T-helper 1 cell treated with Interleukin-12 subunit alpha and Interleukin-12 subunit beta and Interleukin-4 antibody, amounts not matched to agents 30 μg/mL and 1 μg/mL, for 36 hours (primary cell): ENCODE measurements around the gene TDRD9.
A peak's percentile ranks its signal among the peaks of the same experiment; 100 is the strongest.
"Not testable (repeated sequence)": the region's sequence is repeated elsewhere in the genome, so short reads cannot be mapped to it uniquely, and the experiment has no call there.

Source experiments
- H3K27ac Mint-ChIP-seq: one replicate; pipeline ENCODE4 v1.8.0; 2021; ENCODE audit warnings: mild to moderate bottlenecking, mixed read lengths
- H3K27me3 Mint-ChIP-seq: one replicate; pipeline ENCODE4 v1.8.0; 2021; ENCODE audit warnings: low read depth, mixed read lengths
- H3K36me3 Mint-ChIP-seq: one replicate; pipeline ENCODE4 v1.8.0; 2021; ENCODE audit warnings: low read depth, mixed read lengths
- H3K4me1 Mint-ChIP-seq: one replicate; pipeline ENCODE4 v1.8.0; 2021; ENCODE audit warnings: low read depth, mixed read lengths
- H3K4me3 Mint-ChIP-seq: one replicate; pipeline ENCODE4 v1.8.0; 2021; ENCODE audit warnings: mild to moderate bottlenecking, moderate library complexity, mixed read lengths
- H3K9me3 Mint-ChIP-seq: one replicate; pipeline ENCODE4 v1.8.0; 2021; ENCODE audit warnings: mixed read lengths

The TDRD9 gene

DNA sequence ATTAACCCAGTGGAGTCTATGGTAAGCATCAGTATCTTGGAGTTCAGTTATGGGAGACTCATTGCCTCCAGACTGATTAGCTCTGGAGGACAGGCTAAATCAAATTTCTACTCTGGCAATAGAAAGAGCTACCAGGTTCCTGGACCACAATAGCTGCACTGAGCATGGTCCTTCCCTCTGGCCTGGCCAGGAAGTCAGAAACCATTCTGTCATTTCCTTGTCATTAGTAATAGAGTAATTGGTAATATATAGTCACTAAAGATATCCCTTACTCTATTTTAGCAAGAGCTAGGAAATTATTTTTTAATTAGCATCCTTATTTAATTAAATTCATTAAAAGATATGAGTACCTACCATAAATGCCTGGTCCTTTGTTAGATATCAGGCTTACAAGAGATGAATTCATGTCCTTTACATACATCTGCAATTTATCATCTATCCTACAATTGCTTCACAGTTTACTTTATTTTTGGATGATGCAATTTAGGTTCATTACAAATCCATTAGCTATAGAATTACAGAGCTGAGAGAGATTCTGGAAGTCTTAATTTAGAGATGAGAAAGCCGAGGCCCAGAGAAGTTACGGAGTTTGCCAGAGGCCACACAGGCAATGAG, 23.7 kb upstream of the TDRD9 start:
- Mint-ChIP-seq H3K27me3 (peaks cover 3% of the 10 kb centered on the region), H3K9me3 (no peaks in the 10 kb centered on the region), H3K4me3 (no peak overlapping the region), H3K4me1 (peaks cover 5% of the 10 kb centered on the region), H3K36me3 (no peaks in the 10 kb centered on the region), H3K27ac (no peak overlapping the region)

DNA sequence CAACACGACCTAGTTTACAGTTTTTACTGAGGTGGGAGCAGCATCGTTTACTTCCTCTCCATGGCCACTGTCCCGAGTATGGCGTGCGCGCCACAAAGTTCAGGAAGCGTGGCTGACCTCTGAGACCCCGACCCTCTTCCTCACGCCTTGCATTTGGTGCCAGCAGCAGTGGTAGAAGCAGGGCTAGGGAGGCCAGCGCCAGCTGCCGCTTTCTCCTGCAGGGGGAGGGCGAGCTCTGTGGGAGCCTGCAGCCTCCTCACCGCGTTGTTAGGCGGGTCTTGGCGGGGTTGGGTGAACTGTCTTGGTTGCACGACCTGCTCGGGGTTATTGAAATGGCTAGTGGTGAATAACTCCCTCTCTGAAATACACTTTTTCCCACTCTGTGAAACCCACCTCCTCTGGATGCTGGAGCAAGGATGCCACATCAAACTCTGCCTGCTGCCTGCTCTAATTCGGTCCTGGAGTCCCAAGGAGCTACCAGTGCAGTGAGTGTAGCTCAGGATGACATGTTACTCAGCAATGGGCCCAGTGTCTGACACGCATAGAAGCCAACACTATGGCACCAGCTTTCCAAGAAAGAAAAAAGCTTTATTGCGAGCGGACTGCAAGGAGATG, 22.3 kb upstream of the TDRD9 start:
- Mint-ChIP-seq H3K27me3 (no peaks in the 10 kb centered on the region), H3K27ac (no peak overlapping the region), H3K4me3 (no peak overlapping the region), H3K36me3 (no peaks in the 10 kb centered on the region), H3K9me3 (no peaks in the 10 kb centered on the region), H3K4me1 (peaks cover 12% of the 10 kb centered on the region)

DNA sequence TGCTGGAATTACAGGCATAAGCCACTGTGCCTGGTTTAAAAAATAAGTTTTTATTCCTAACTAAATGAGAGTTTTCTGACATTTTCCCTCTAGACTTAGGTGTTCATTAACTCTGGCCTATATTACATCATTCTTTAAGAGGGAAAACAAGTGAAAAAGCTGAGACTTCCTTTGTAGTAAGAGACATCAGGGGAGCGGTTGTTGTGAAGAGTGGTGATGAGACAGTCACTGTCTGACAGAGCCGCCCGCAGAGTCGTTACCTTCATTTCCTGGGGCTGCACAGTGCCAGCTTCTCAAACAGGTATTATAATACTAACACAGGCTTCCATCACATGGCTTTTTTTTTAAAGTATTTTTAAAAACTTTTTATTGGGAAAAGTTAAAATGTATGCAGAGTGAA, 19.7 kb upstream of the TDRD9 start:
- no peaks in the 10 kb centered on the region for H3K9me3 Mint-ChIP-seq
- no peak overlapping the region for H3K4me3 Mint-ChIP-seq
- H3K27ac Mint-ChIP-seq = peak overlapping the region; percentile 20
- H3K4me1 Mint-ChIP-seq = peaks cover 10% of the 10 kb centered on the region
- H3K36me3 Mint-ChIP-seq = peaks cover 6% of the 10 kb centered on the region
- H3K27me3 Mint-ChIP-seq = no peaks in the 10 kb centered on the region

DNA sequence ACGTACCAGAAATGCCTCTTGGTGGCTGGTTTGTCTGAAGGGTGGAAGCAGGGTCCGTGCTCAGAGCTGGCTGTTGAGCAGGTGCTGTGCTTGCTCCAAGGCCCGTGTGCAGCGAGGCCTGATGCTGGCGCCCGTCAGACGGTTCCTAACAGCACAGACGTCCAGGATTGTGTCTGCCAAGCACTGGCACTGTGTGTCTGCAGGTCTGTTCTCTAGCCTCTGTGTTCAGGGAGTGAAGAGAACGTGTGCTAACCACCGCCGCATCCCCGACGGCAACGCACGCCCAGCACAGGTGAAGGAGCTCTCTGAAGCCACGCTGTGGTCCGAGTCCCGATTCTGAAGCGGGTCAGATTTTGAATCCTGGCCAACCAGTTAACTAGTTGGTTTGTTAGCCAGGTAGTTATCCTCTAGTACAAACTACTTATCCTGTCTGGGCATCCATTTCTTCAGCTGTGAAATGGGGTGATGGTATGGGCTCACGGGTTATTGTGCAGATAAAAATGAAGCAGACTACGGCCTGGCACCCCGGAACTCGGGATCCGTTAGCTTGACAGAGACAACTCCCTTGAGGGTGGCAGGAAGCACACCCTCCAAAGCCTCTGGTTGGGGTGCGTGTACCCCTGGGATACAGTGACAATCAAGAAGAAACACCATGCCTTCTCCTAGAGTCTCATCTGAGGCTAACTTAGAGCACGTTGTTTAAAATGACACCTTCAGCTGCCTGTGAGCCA, 18.6 kb upstream of the TDRD9 start:
- Mint-ChIP-seq H3K27me3 (no peaks in the 10 kb centered on the region), H3K4me1 (peaks cover 10% of the 10 kb centered on the region), H3K27ac (peak overlapping the region; percentile 22), H3K9me3 (no peaks in the 10 kb centered on the region), H3K4me3 (no peak overlapping the region), H3K36me3 (peaks cover 11% of the 10 kb centered on the region)

DNA sequence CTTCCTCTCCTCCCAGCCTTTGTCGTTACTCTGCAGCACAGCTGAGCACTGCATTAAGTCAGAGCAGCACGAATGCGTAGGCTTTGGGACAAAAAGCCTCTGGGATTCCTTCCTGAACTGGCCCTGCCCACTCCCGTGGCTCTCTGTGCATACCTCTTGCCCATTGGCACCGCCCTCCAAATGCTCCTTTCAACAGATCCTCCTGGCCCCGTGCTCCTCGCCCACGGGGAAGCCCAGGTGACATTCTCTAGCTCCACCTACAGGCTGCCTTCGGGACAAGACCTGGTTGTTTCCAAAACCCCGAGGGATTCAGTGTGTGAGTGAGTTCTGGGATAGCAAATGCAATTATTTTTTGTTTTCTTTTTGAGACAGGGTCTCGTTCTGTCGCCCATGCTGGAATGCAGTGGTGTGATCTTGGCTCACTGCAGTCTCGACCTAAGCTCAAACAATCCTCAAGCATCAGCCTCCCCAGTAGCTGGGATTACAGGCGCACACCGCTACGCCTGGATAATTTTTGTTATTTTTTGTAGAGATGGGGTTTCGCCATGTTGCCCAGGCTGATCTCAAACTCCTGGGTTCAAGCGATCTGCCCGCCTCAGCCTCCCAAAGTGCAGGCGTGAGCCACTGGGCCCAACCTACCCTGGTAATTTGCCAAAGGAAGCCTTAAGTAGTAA, 17.9 kb upstream of the TDRD9 start:
- Mint-ChIP-seq H3K9me3 (no peaks in the 10 kb centered on the region), H3K4me1 (peaks cover 10% of the 10 kb centered on the region), H3K27ac (peak overlapping the region; percentile 22), H3K27me3 (no peaks in the 10 kb centered on the region), H3K36me3 (peaks cover 14% of the 10 kb centered on the region), H3K4me3 (peak overlapping the region; percentile 55)

DNA sequence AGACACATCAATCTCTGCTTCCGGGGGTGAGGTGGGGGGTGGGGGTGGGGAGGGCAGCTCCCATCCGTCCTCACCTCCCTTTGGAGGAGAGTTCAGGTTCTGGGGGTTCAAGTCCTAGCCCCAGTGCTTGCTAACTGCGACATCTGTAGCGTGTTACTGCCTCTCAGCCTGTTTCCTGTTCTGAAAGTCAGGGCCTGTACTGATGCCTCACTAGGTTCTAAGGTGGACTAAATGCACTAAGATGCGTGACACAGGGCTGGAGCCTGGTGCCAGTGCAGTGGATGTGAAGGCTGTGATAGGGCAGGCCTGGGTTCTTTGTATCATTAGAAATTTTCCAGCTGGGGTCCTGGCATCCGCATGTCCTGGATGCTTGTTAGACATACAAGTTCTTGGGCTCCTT, 17.3 kb upstream of the TDRD9 start:
- Mint-ChIP-seq H3K36me3 (peaks cover 17% of the 10 kb centered on the region), H3K4me3 (no peak overlapping the region), H3K27me3 (no peaks in the 10 kb centered on the region), H3K27ac (no peak overlapping the region), H3K9me3 (no peaks in the 10 kb centered on the region), H3K4me1 (peaks cover 12% of the 10 kb centered on the region)

DNA sequence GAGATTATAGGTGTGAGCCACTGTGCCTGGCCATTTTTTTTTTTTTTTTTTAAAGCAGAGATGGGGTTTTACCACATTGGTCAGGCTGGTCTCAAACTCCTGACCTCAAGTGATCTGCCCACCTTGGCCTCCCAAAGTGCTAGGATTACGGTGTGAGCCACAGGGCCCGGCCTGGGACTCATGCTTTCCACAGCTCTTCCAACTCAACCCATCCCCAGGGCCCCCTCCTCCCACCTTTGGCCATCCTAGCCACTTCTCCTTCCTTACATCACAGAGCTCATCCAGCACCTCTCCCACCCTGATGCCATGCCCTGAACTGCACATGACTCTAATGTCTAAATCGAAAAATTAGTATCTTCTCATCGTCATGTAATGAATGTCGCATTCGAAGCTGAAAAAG, 12.6 kb upstream of the TDRD9 start:
- Mint-ChIP-seq H3K9me3 (no peaks in the 10 kb centered on the region), H3K27ac (no peak overlapping the region), H3K27me3 (no peaks in the 10 kb centered on the region), H3K4me3 (no peak overlapping the region), H3K36me3 (peaks cover 17% of the 10 kb centered on the region), H3K4me1 (peaks cover 4% of the 10 kb centered on the region)

DNA sequence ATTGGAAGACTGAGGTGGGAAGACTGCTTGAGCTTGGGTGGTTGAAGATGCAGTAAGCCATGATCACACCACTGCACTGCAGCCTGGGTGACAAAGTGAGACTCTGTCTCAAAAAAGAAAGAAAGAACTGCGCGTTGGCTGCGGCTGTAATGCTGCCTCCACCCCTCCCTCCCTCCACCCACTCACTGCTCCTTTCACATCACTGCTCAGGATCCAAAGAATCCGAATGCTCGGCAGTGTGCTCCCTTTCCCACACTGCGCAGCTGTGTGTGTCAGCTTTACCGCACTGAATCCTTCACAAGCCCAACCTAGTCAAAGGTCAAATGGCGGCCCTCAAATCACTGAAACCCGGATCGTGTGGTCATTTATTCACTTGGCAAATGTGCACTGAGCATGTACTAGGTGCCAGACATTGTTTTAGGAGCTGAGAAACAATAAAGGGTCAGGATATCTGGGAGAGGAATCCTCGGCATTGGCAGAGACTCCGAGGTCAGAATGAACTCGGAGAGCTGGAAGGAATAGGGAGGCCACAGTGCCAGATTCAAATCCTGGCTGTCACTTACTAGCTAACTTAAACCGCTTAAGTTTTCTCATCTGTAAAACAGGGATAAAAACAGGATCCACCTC, 11.5 kb upstream of the TDRD9 start:
- no peak overlapping the region for H3K4me3 Mint-ChIP-seq
- peaks cover 19% of the 10 kb centered on the region for H3K36me3 Mint-ChIP-seq
- H3K9me3 Mint-ChIP-seq = no peaks in the 10 kb centered on the region
- H3K27ac Mint-ChIP-seq = no peak overlapping the region
- peaks cover 8% of the 10 kb centered on the region for H3K4me1 Mint-ChIP-seq
- H3K27me3 Mint-ChIP-seq = no peaks in the 10 kb centered on the region

DNA sequence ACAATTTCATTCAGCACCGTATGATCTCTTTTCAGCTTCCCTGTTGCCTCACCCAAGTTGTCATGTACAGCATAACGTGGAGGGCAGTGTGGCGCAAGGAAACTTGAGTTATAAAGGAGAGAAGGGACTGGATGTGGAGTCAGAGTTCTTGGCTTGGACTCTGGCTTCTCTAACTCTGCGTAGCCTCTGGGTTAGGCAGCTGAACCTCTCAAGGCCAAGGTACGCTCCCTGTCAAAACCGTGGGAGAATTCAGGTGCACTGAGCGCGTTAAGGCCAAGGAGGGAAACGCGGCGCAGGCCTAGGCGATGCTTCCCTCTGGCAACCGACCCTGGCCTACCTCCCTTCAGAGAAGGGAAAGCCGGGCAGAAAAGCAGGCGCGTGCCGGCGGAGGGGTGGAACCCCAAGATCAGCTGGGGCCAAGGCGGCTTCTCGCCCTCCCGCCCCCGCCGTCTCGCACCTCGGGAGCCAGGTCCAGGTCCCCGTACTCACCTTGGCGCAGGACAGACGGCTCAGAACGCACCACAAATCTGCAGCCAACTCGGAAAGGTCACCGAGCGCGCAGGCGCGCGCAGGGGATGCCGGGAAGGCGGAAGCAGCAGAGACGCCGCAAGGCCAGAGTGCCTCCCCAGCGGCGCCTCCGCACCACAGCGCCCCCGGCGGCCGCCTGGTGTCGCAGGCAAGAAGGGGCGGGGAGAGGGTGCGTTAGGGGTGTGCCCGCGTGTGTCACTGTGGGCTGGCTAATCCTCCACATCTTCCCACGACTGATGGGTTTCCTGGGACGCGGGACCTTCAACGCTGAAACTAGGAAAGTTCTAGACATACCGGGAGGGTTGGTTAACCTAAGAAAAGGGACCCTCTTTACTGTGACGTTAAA, 7.0 kb upstream of the TDRD9 start:
- Mint-ChIP-seq H3K4me1 (peaks cover 6% of the 10 kb centered on the region), H3K9me3 (no peaks in the 10 kb centered on the region), H3K27ac (peak overlapping the region; percentile 79), H3K4me3 (peak overlapping the region; percentile 90), H3K36me3 (peaks cover 2% of the 10 kb centered on the region), H3K27me3 (no peaks in the 10 kb centered on the region)

DNA sequence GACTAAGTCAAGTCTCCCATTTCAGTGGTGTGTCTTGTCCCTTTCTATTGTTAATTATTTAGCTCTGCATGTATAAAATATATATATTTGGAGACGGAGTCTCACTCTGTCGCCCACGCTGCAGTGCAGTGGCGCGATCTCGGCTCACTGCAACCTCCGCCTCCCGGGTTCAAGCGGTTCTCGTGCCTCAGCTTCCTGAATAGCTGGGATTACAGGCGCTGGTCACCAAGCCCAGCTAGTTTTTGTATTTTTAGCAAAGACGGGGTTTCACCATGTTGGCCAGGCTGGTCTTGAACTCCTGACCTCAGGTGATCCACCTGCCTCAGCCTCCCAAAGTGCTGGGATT, 6.4 kb upstream of the TDRD9 start:
- not testable (repeated sequence) for H3K27ac Mint-ChIP-seq

DNA sequence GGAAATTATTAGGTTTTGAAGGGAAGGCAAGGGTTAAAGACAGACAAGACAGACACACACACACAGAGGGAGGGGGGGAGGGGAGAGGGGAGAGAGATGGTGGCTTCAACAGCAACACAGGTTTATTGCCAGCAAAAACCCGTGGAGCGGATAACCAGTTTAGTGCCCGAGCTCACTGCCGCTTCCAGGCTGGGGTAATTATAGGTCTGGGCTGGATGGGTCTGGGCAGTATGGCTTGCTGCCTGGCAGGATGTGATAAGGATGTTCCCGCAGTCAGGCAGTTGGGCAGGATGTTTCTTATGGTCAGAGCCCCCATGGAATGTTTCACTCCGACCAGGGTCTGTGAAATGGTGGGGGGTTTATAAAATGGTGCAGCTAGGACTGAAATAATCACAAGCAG, 4.4 kb upstream of the TDRD9 start:
- peaks cover 6% of the 10 kb centered on the region for H3K4me1 Mint-ChIP-seq
- peaks cover 2% of the 10 kb centered on the region for H3K36me3 Mint-ChIP-seq
- H3K4me3 Mint-ChIP-seq = no peak overlapping the region
- H3K27me3 Mint-ChIP-seq = no peaks in the 10 kb centered on the region
- H3K27ac Mint-ChIP-seq = no peak overlapping the region
- no peaks in the 10 kb centered on the region for H3K9me3 Mint-ChIP-seq

More for the DNA sequence above, 6.4 kb upstream of the TDRD9 start:
- not testable (repeated sequence) for H3K36me3 Mint-ChIP-seq, H3K9me3 Mint-ChIP-seq, H3K4me1 Mint-ChIP-seq, H3K27me3 Mint-ChIP-seq
- peak overlapping the region; percentile 90 for H3K4me3 Mint-ChIP-seq

DNA sequence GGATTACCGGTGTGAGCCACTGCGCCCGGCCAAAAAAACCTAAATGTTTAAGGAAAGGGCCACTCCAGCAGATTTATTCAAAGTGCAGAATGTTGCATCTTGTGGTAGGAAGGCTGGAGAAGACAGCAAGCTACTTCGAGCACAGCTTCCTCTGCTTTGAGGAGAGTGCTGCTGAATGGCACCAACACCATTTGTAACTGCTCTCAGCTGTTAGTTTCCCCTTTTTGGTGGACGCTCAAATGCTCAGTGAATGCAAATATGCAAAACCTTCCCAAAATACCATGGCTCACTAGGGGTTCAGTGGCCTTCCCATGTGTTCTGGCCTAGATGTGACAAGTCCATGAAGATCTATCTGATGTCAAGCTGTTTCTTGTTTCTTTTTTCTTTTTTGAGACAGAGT, 2.9 kb upstream of the TDRD9 start:
- no peak overlapping the region for H3K4me3 Mint-ChIP-seq
- H3K36me3 Mint-ChIP-seq = peaks cover 2% of the 10 kb centered on the region
- no peak overlapping the region for H3K27ac Mint-ChIP-seq
- H3K9me3 Mint-ChIP-seq = no peaks in the 10 kb centered on the region
- peaks cover 6% of the 10 kb centered on the region for H3K4me1 Mint-ChIP-seq
- H3K27me3 Mint-ChIP-seq = no peaks in the 10 kb centered on the region

DNA sequence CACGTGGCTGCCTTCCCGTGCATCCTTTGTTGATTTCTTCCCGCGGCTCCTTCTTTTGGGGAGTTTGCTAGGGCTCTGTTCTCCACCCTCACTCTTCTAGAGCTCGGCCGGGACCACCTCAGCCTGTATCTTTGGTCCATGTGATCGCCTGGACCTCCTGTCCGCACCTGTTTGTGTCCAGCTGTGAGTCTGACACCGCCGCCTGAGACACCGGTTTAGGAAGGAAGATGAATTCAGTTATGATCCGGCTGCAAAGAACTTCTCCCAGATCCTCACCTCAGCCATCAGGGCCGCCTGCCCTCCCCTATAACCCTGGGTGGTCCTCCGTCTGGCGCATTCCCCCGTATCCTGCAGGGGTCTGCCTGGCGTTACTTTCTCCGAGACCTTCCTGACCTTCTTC, 690 bp upstream of the TDRD9 start:
- no peak overlapping the region for H3K4me3 Mint-ChIP-seq
- H3K36me3 Mint-ChIP-seq = no peaks in the 10 kb centered on the region
- peaks cover 3% of the 10 kb centered on the region for H3K4me1 Mint-ChIP-seq
- H3K27me3 Mint-ChIP-seq = no peaks in the 10 kb centered on the region
- no peaks in the 10 kb centered on the region for H3K9me3 Mint-ChIP-seq
- no peak overlapping the region for H3K27ac Mint-ChIP-seq

DNA sequence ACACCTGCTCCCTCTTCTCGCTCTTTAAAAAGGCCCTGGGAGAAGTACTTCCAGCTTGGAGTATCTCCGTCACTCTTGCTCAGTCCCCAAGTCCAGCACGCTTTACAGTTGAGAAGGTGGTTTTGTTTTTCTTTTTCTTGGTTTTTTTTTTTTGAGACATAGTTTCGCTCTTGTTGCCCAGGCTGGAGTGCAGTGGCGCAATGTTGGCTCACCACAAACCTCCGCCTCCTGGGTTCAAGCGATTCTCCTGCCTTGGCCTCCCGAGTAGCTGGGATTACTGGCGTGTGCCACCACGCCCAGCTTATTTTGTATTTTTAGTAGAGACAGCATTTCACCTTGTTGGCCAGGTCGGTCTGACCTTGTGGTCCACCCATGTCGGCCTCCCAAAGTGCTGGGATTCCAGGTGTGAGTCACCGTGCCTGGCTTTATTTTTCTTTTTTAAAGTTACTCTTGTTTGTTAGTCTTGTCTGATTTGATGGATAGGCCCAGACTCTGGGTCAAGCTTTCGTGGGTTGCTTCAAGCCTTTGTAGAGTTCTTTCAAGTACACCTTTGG, 1.9 kb downstream of the TDRD9 start:
- no peak overlapping the region for H3K4me3 Mint-ChIP-seq
- H3K27ac Mint-ChIP-seq = no peak overlapping the region
- H3K4me1 Mint-ChIP-seq = peaks cover 3% of the 10 kb centered on the region
- H3K36me3 Mint-ChIP-seq = no peaks in the 10 kb centered on the region
- no peaks in the 10 kb centered on the region for H3K27me3 Mint-ChIP-seq
- H3K9me3 Mint-ChIP-seq = no peaks in the 10 kb centered on the region
